Measurements from ENCODE around the gene TSKU.
"Not testable (repeated sequence)": the region's sequence is repeated elsewhere in the genome, so short reads cannot be mapped to it uniquely, and the experiment has no call there.

Gene TSKU

GRCh38 chr11:76803811-76804600, 20.9 kb downstream of the TSKU start:
- DNase-seq = peak; percentile 23

- peak; percentile 19 for DNase-seq
These were observed 22.2 kb downstream of the TSKU start for GRCh38 chr11:76805206-76805913.

- DNase-seq = no peak
These were observed 23.0 kb downstream of the TSKU start for GRCh38 chr11:76806131-76806530.

GRCh38 chr11:76806608-76807205, 23.6 kb downstream of the TSKU start:
- no peak for DNase-seq

- peak; percentile 92 for DNase-seq
These were observed 24.2 kb downstream of the TSKU start for GRCh38 chr11:76807206-76807875.

GRCh38 chr11:76808171-76808570, 25.0 kb downstream of the TSKU start:
- no peak for DNase-seq

GRCh38 chr11:76808996-76809395, 25.8 kb downstream of the TSKU start:
- DNase-seq = no peak

- DNase-seq = peak; percentile 75
These were observed 27.1 kb downstream of the TSKU start for GRCh38 chr11:76810151-76810853.

GRCh38 chr11:76811259-76811658, 28.1 kb downstream of the TSKU start:
- DNase-seq = no peak

GRCh38 chr11:76814414-76814813, 31.3 kb downstream of the TSKU start:
- DNase-seq = no peak

GRCh38 chr11:76815678-76816077, 32.5 kb downstream of the TSKU start:
- not testable (repeated sequence) for DNase-seq

- no peak for DNase-seq
These were observed 37.0 kb downstream of the TSKU start for GRCh38 chr11:76820184-76820566.

- not testable (repeated sequence) for DNase-seq
These were observed 38.2 kb downstream of the TSKU start for GRCh38 chr11:76821396-76821795.

- no peak for DNase-seq
These were observed 39.2 kb downstream of the TSKU start for GRCh38 chr11:76822406-76822805.

GRCh38 chr11:76823481-76824028, 40.4 kb downstream of the TSKU start:
- peak; percentile 29 for DNase-seq

- DNase-seq = peak; percentile 63
These were observed 41.2 kb downstream of the TSKU start for GRCh38 chr11:76824083-76824939.

GRCh38 chr11:76824980-76825725, 42.0 kb downstream of the TSKU start:
- peak; percentile 26 for DNase-seq

- peak; percentile 70 for DNase-seq
These were observed 42.7 kb downstream of the TSKU start for GRCh38 chr11:76825726-76826396.

GRCh38 chr11:76826508-76826907, 43.4 kb downstream of the TSKU start:
- not testable (repeated sequence) for DNase-seq

GRCh38 chr11:76827005-76827404, 43.8 kb downstream of the TSKU start:
- not testable (repeated sequence) for DNase-seq

All from hematopoietic multipotent progenitor cell treated with erythropoietin and hydrocortisone succinate and interleukin-3 and kit ligand, for 4 days (in vitro differentiated cells).